Mesenchymal stem cell (in vitro differentiated cells and primary cell): ENCODE results near the gene R3HDM4.

Experiments used
- DNase-seq: peaks from one replicate; pipeline ENCODE4 v3.0.0-alpha.2; 2013
- H2AFZ ChIP-seq: one replicate; pipeline ENCODE4 v1.6.1; 2013; ENCODE audit warnings: low read depth, mild to moderate bottlenecking, control low read depth, inconsistent platforms, low read length, moderate library complexity
- H2AK5ac ChIP-seq: 2 replicates; pipeline ENCODE4 v1.6.1; 2013; ENCODE audit warnings: low read length, moderate library complexity, mild to moderate bottlenecking, inconsistent platforms; ENCODE audit not compliant: severe bottlenecking
- H2BK120ac ChIP-seq: one replicate; pipeline ENCODE4 v1.6.1; 2013; ENCODE audit warnings: low read depth, mild to moderate bottlenecking, inconsistent platforms, low read length, moderate library complexity
- H2BK12ac ChIP-seq, 2 experiments: one replicate each; pipeline ENCODE4 v1.6.1; 2013; ENCODE audit warnings: inconsistent platforms in 2 of 2, low read length in 2 of 2, mild to moderate bottlenecking in 2 of 2, moderate library complexity in 2 of 2, control low read depth in 1 of 2
- H2BK15ac ChIP-seq: one replicate; pipeline ENCODE4 v1.6.1; 2013; ENCODE audit warnings: mild to moderate bottlenecking, low read depth, inconsistent platforms; ENCODE audit not compliant: poor library complexity, severe bottlenecking
- H2BK5ac ChIP-seq: 2 replicates; pipeline ENCODE4 v1.6.1; 2013; ENCODE audit warnings: low read depth, mild to moderate bottlenecking, low read length, control low read depth, inconsistent platforms; ENCODE audit not compliant: poor library complexity, severe bottlenecking
- H3K14ac ChIP-seq, 2 experiments: one replicate each; pipeline ENCODE4 v1.6.1; 2013; ENCODE audit warnings: inconsistent platforms in 2 of 2, low read length in 2 of 2, control low read depth in 1 of 2, mild to moderate bottlenecking in 1 of 2, moderate library complexity in 1 of 2
- H3K18ac ChIP-seq, 2 experiments: one replicate each; pipeline ENCODE4 v1.6.1; 2013; ENCODE audit warnings: inconsistent platforms in 2 of 2, low read length in 2 of 2, control low read depth in 1 of 2, low read depth in 1 of 2, mild to moderate bottlenecking in 1 of 2
- H3K23ac ChIP-seq, 2 experiments: one replicate each; pipeline ENCODE4 v1.6.1; 2013; ENCODE audit warnings: inconsistent platforms in 2 of 2, low read length in 2 of 2, mild to moderate bottlenecking in 2 of 2, moderate library complexity in 2 of 2, control low read depth in 1 of 2
- H3K27ac ChIP-seq: 2 replicates; pipeline ENCODE4 v1.5.1; 2013; ENCODE audit warnings: mild to moderate bottlenecking, moderate library complexity, low read length, control low read depth, inconsistent platforms; ENCODE audit not compliant: poor library complexity, severe bottlenecking
- H3K27me3 ChIP-seq, 2 experiments: 2 replicates each; pipeline versions ENCODE4 v1.6.1 to v1.7.0; 2013; ENCODE audit warnings: low read length in 2 of 2, mild to moderate bottlenecking in 2 of 2, moderate library complexity in 2 of 2, control low read depth in 1 of 2, inconsistent platforms in 1 of 2; ENCODE audit not compliant: control insufficient read depth in 1 of 2, insufficient read depth in 1 of 2
- H3K36me3 ChIP-seq, 2 experiments: 2 replicates each; pipeline versions ENCODE4 v1.6.1 to v1.7.0; 2013; ENCODE audit warnings: low read length in 2 of 2, control low read depth in 1 of 2, inconsistent platforms in 1 of 2, low read depth in 1 of 2, mild to moderate bottlenecking in 1 of 2; ENCODE audit not compliant: insufficient read depth in 2 of 2, control insufficient read depth in 1 of 2
- H3K4ac ChIP-seq, 2 experiments: one replicate each; pipeline ENCODE4 v1.6.1; 2013; ENCODE audit warnings: inconsistent platforms in 2 of 2, low read length in 2 of 2, mild to moderate bottlenecking in 2 of 2, moderate library complexity in 2 of 2, control low read depth in 1 of 2, low read depth in 1 of 2
- H3K4me1 ChIP-seq: 2 replicates; pipeline ENCODE4 v1.6.1; 2013; ENCODE audit warnings: low read depth, low read length, control low read depth; ENCODE audit not compliant: control insufficient read depth, insufficient read depth
- H3K4me2 ChIP-seq: 2 replicates; pipeline ENCODE4 v1.6.1; 2013; ENCODE audit warnings: low read length, mild to moderate bottlenecking, inconsistent platforms; ENCODE audit not compliant: poor library complexity, severe bottlenecking
- H3K4me3 ChIP-seq, 2 experiments: 2 replicates each; pipeline versions ENCODE4 v1.5.1 to v1.7.0; 2013; ENCODE audit warnings: low read length in 2 of 2, mild to moderate bottlenecking in 2 of 2, control low read depth in 1 of 2, low read depth in 1 of 2; ENCODE audit not compliant: insufficient read depth in 1 of 2
- H3K79me1 ChIP-seq: replicated peaks from 2 replicates; pipeline ENCODE4 v1.6.1; 2013; ENCODE audit warnings: mild to moderate bottlenecking, control low read depth, low read length, inconsistent platforms; ENCODE audit not compliant: poor library complexity, severe bottlenecking
- H3K9ac ChIP-seq: 2 replicates; pipeline ENCODE4 v1.7.0; 2013; ENCODE audit warnings: mild to moderate bottlenecking, low read length, moderate library complexity
- H3K9me3 ChIP-seq: 2 replicates; pipeline ENCODE4 v1.7.0; 2013; ENCODE audit warnings: mild to moderate bottlenecking, low read length; ENCODE audit not compliant: control insufficient read depth
- H4K8ac ChIP-seq: one replicate; pipeline ENCODE4 v1.6.1; 2013; ENCODE audit warnings: inconsistent platforms, mild to moderate bottlenecking, low read length, moderate library complexity
- H4K91ac ChIP-seq: one replicate; pipeline ENCODE4 v1.6.1; 2013; ENCODE audit warnings: mild to moderate bottlenecking, low read length, inconsistent platforms
- WGBS: methylation state at CpG from one replicate; pipeline ENCODE4 v1.1.7; 2013; ENCODE audit warnings: mixed read lengths; 5-methylcytosine and 5-hydroxymethylcytosine counted together

The R3HDM4 gene

GRCh38 chr19:876089-876488 lies 36.9 kb downstream of the R3HDM4 start:
- Histone ChIP-seq H3K27me3 (no peaks in the 10 kb centered on the region), H3K4me3 (no peak overlapping the region), H2BK15ac (no peak overlapping the region), H4K8ac (no peak overlapping the region), H3K4me2 (no peak overlapping the region), H3K27ac (no peak overlapping the region), H3K79me1 (peaks cover 9% of the 10 kb centered on the region), H3K14ac (no peak overlapping the region), H2BK5ac (no peak overlapping the region), H3K4ac (no peak overlapping the region), H3K4me1 (peaks cover 25% of the 10 kb centered on the region), H2AFZ (no peak overlapping the region), H3K18ac (no peak overlapping the region), H3K9me3 (no peaks in the 10 kb centered on the region), H3K23ac (no peak overlapping the region), H3K9ac (no peak overlapping the region), H2BK120ac (no peak overlapping the region), H4K91ac (no peak overlapping the region), H2BK12ac (no peak overlapping the region), H2AK5ac (no peak overlapping the region), H3K36me3 (peaks cover 34 to 88% of the 10 kb centered on the region in 2 experiments)
- no peak for DNase-seq
- 88% methylated on average over 18 of the region's 18 CpGs for WGBS

GRCh38 chr19:875265-875879 lies 37.6 kb downstream of the R3HDM4 start:
- H3K27me3 ChIP-seq = no peaks in the 10 kb centered on the region
- H2AK5ac ChIP-seq = no peak overlapping the region
- no peak overlapping the region for H3K14ac ChIP-seq
- H3K18ac ChIP-seq = no peak overlapping the region
- peaks cover 30 to 90% of the 10 kb centered on the region in 2 experiments for H3K36me3 ChIP-seq
- H2BK5ac ChIP-seq = no peak overlapping the region
- WGBS = 96% methylated on average over 28 of the region's 28 CpGs
- DNase-seq = no peak
- H2AFZ ChIP-seq = no peak overlapping the region
- H3K9ac ChIP-seq = no peak overlapping the region
- no peak overlapping the region for H2BK15ac ChIP-seq
- H3K79me1 ChIP-seq = peaks cover 9% of the 10 kb centered on the region
- no peak overlapping the region for H3K4me2 ChIP-seq
- no peak overlapping the region for H2BK120ac ChIP-seq
- H4K91ac ChIP-seq = no peak overlapping the region
- H4K8ac ChIP-seq = no peak overlapping the region
- H2BK12ac ChIP-seq = no peak overlapping the region
- peaks cover 31% of the 10 kb centered on the region for H3K4me1 ChIP-seq
- no peak overlapping the region for H3K23ac ChIP-seq
- no peak overlapping the region for H3K4ac ChIP-seq
- no peak overlapping the region for H3K27ac ChIP-seq
- H3K9me3 ChIP-seq = no peaks in the 10 kb centered on the region
- no peak overlapping the region for H3K4me3 ChIP-seq

GRCh38 chr19:873561-874041 lies 39.4 kb downstream of the R3HDM4 start:
- Histone ChIP-seq H2BK15ac (no peak overlapping the region), H2BK120ac (no peak overlapping the region), H2AFZ (no peak overlapping the region), H3K4me1 (peaks cover 44% of the 10 kb centered on the region), H3K27ac (no peak overlapping the region), H3K79me1 (peaks cover 2% of the 10 kb centered on the region), H4K91ac (peak overlapping the region; percentile 53), H3K4ac (no peak overlapping the region), H3K18ac (no peak overlapping the region), H2AK5ac (no peak overlapping the region), H3K14ac (no peak overlapping the region), H3K9me3 (no peaks in the 10 kb centered on the region), H2BK12ac (no peak overlapping the region), H3K9ac (no peak overlapping the region), H3K4me2 (no peak overlapping the region), H3K4me3 (no peak overlapping the region), H2BK5ac (no peak overlapping the region), H3K23ac (no peak overlapping the region), H3K27me3 (no peaks in the 10 kb centered on the region), H3K36me3 (peaks cover 27 to 81% of the 10 kb centered on the region in 2 experiments), H4K8ac (no peak overlapping the region)
- 96% methylated on average over 22 of the region's 22 CpGs for WGBS
- no peak for DNase-seq

GRCh38 chr19:873084-873483 lies 39.9 kb downstream of the R3HDM4 start:
- H3K4me2 ChIP-seq = no peak overlapping the region
- no peak overlapping the region for H3K9ac ChIP-seq
- no peak overlapping the region for H3K4ac ChIP-seq
- H3K27ac ChIP-seq = no peak overlapping the region
- peaks cover 47% of the 10 kb centered on the region for H3K4me1 ChIP-seq
- no peak overlapping the region for H3K18ac ChIP-seq
- no peak overlapping the region for H3K4me3 ChIP-seq
- WGBS = 89% methylated on average over 9 of the region's 13 CpGs
- no peak overlapping the region for H3K14ac ChIP-seq
- H2BK15ac ChIP-seq = no peak overlapping the region
- H4K8ac ChIP-seq = no peak overlapping the region
- H3K23ac ChIP-seq = no peak overlapping the region
- H2BK120ac ChIP-seq = no peak overlapping the region
- no peaks in the 10 kb centered on the region for H3K27me3 ChIP-seq
- peak; percentile 51 for DNase-seq
- H3K79me1 ChIP-seq = peaks cover 6% of the 10 kb centered on the region
- no peaks in the 10 kb centered on the region for H3K9me3 ChIP-seq
- H2BK12ac ChIP-seq = no peak overlapping the region
- H2AFZ ChIP-seq = no peak overlapping the region
- H2AK5ac ChIP-seq = no peak overlapping the region
- H4K91ac ChIP-seq = no peak overlapping the region
- H2BK5ac ChIP-seq = no peak overlapping the region
- peaks cover 32 to 82% of the 10 kb centered on the region in 2 experiments for H3K36me3 ChIP-seq
